ENCODE measurements around the gene KRTAP4-7. TPM values are rescaled to one million over a fixed set of nuclear protein-coding genes. Genes with fewer than 3 reads are reported as not detected.
"Not testable (repeated sequence)": the region's sequence is repeated elsewhere in the genome, so short reads cannot be mapped to it uniquely, and the experiment has no call there.

The KRTAP4-7 gene
- total RNA-seq, 1 experiment from 2014 or later: not detected

DNA sequence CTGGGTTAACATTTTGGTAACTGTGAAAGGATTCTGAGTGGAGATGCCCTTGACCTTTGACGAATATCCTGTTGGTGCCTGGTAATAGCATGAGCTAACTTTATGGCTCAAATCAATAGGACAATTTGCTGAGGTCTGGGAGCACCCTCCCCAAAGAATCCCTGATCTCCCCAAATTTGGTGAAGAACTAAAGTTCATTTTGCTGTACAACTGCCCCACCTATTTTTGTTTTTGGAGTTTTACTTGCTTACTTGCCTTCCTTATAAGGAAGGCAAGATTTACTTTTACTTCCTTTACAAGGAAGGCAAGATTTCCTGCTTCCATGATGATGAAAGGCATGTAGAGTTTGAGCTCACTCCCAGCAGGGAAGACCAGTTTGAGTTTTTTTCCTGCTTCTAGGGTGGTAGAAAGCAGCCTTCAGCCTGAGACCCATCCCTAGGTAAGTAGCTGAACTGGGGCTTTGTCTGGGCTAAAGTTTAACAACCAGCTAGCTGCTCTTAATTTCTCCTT is 24.0 kb downstream of the KRTAP4-7 start:
- DNase-seq (ENCODE audit: extremely low read depth, low read depth): no peak

GRCh38 chr17:41108728-41109386 is 24.9 kb downstream of the KRTAP4-7 start:
- DNase-seq (ENCODE audit: extremely low read depth, low read depth): not testable (repeated sequence)

GRCh38 chr17:41111151-41111885 is 27.4 kb downstream of the KRTAP4-7 start:
- DNase-seq (ENCODE audit: extremely low read depth, low read depth): no peak

- no peak for DNase-seq (ENCODE audit: extremely low read depth, low read depth)
These were observed 32.3 kb downstream of the KRTAP4-7 start for GRCh38 chr17:41116297-41116696.

DNA sequence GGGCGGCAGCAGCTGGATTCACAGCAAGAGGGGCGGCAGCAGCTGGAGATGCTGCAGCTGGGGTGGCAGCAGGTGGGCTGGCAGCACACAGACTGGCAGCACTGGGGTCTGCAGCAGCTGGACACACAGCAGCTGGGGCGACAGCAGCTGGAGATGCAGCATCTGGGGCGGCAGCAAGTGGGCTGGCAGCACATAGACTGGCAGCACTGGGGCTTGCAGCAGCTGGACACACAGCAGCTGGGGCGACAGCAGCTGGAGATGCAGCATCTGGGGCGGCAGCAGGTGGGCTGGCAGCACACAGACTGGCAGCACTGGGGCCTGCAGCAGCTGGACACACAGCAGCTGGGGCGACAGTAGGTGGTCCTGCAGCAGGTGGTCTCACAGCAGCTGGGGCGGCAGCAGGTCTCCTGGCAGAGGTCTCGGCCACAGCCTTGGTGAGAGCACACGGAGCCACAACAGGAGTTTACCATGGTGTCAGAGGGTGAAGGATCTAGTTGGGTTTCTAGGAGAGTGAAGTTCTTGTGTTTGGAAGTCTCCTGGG is 34.0 kb downstream of the KRTAP4-7 start, which contains the start of gene KRTAP4-11:
Gene KRTAP4-11 (minus strand): TSS at position 528 of the 541 bp plus-strand sequence. CDS start 58 bp downstream, at position 470.
- DNase-seq (ENCODE audit: extremely low read depth, low read depth): not testable (repeated sequence)

- no peak for DNase-seq (ENCODE audit: extremely low read depth, low read depth)
These were observed 34.8 kb downstream of the KRTAP4-7 start for GRCh38 chr17:41118721-41119120.

DNA sequence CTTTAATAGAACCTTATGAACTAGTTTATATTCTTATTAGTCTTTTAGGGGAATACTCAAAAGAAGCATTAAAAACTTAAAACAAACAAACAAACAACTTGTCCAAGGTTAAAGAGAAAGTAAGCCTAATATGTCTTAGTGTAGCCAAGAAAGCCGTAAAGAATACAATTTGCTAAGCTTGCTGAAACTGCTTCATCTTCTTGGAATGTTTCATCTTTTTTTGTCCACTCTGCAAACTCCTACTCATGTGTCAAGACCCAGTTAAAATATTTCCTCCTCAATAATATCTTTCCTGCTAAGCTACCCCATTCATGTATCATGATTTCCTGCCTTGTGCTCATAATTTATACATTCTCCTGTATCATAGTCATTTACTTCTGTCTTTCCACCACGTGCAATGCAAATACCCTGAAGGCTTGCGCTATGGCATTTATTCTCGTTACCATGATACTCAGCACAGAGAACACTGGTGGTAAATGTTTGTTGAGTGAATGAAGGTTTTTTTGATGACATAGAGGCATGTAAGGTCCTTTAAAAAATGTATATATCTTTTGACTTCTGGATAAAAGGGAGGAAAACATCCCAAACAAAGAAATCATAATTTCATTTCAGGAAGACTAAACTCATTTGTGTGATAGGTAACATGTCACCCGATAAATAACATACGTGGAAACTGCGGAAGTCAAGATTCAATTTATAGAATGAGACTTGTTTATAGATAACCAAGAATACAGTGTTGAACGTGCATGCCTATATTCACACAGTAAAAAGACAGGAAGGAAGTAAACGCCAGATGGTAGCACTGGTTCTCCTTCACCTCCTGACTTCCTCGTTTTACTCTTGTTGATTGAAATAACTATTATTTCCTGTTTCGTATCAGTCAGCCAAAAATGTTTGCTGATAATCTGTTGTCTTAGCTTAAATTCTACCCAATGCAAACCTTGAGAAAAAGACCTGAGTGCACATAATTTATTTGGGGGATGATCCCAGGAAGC is 36.0 kb downstream of the KRTAP4-7 start:
- not testable (repeated sequence) for DNase-seq (ENCODE audit: extremely low read depth, low read depth)

DNA sequence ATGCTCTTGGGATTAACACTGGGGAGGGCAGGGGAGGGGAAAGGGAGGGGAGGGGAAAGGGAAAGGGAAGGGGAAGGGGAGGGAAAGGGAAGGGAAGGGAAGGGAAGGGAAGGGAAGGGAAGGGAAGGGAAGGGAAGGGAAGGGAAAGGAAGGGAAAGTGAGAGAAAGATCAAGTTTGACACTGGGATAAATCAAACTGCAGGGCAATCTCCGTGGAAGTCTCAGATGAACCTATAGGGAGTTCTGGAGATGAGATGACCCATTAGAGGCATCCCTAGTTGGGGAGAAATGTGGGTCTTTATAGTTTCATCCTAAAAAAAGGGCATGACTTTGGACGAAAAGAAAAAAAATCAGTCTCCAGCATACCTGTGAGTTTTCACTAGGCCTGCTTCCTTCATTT is 37.8 kb downstream of the KRTAP4-7 start:
- no peak for DNase-seq (ENCODE audit: extremely low read depth, low read depth)

- DNase-seq (ENCODE audit: extremely low read depth, low read depth): not testable (repeated sequence)
These were observed 39.5 kb downstream of the KRTAP4-7 start for GRCh38 chr17:41123292-41123990.

GRCh38 chr17:41123991-41124371 is 40.0 kb downstream of the KRTAP4-7 start, which contains the start of gene KRTAP4-12:
Gene KRTAP4-12, minus strand, starts transcription at chr17:41124182. Its CDS starts 60 bp downstream, at chr17:41124122.
- not testable (repeated sequence) for DNase-seq (ENCODE audit: extremely low read depth, low read depth)

DNA sequence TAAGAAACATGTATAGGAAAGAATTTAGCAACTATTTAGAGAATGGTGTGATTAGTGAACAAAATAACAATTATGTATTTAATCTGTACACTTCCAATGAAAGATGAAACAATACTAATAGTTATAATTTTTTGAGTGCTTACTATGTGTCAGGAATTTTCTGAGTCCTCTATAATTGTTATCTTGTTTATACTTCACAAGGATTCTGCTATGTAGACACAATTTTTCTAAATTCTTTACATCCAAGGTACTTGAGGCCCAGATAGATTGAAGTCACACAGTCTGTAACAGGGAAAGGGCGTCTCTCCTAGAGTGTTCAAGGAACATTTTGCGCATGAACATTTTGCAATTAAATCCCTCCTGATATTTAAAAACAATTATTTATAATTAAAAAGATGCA is 41.1 kb downstream of the KRTAP4-7 start:
- DNase-seq (ENCODE audit: extremely low read depth, low read depth): no peak

DNA sequence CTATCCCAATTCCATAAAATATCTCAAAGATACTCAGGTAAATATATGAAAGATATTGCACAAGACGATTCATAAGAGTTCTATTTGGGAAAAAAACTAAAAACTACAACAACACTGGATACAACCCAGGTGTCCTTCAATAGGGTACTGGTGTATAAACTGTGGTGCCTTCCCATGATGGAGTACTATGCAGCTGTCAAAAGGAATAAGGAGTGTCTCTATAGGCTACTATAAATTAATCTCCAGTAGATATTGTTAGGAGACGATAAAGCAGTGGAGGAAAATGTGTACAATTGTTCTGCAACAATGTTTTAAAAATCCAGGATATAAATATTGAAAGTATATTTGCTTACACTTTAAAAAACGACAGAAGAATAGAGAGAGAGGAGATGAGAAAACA is 42.5 kb downstream of the KRTAP4-7 start:
- no peak for DNase-seq (ENCODE audit: extremely low read depth, low read depth)

- DNase-seq (ENCODE audit: extremely low read depth, low read depth): no peak
These were observed 43.4 kb downstream of the KRTAP4-7 start for GRCh38 chr17:41127371-41127770.

GRCh38 chr17:41131979-41132378 is 48.0 kb downstream of the KRTAP4-7 start:
- DNase-seq (ENCODE audit: extremely low read depth, low read depth): no peak

DNA sequence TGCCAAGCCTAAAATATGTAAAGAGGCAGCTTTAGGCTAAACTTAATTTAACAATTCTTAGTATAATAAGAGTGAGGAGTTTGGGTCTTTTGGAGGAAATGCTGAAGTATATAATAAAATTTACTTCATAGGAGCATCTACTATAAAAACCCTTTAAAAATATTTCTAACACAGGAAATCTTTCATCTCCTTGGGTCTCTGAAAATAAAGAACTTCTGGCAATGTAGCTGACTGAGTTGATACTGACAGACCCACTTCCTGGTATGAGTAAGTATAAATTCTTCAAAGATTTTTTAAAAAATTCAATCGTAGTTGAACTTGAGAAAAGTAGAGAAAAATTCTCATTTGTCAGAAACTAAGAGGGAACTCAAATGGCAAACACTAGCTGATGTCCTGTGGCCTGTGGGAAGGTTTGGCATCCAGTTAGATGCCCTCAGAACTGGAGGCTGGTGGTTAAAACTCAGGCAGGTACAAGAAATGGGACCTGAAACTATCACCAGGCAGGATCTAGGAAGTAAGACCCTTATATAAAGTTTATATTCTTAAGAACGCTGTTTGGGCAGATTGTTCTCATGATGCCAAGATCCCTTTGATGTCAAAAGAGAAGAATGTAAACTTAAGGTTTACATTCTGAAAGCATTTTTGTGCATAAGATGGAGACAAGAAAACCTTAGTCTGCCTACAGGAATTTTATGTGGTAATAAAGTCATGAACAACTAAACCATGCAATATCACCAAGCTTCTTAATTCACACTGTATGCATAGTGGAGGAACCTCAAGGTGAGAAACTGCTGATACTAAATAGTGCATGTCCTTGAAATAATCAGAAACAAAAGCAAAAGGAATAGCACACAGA is 50.2 kb downstream of the KRTAP4-7 start:
- DNase-seq (ENCODE audit: extremely low read depth, low read depth): no peak
